Duodenal mucosa (tissue), 2 donors: ENCODE results near the gene SLC13A3.

ENCODE experiments used
- H3K27ac ChIP-seq: one replicate; pipeline ENCODE4 v1.7.0; 2013; ENCODE audit warnings: low read depth, low read length
- H3K27me3 ChIP-seq, 2 donors: one replicate each; pipeline ENCODE4 v1.7.0; 2013; ENCODE audit warnings: low read length in 2 of 2, control low read depth in 1 of 2; ENCODE audit not compliant: insufficient read depth in 2 of 2, control insufficient read depth in 1 of 2
- H3K36me3 ChIP-seq, 2 donors: one replicate each; pipeline ENCODE4 v1.7.0; 2013; ENCODE audit warnings: low read length in 2 of 2, control low read depth in 1 of 2; ENCODE audit not compliant: insufficient read depth in 2 of 2, control insufficient read depth in 1 of 2
- H3K4me1 ChIP-seq, 2 donors: one replicate each; pipeline ENCODE4 v1.7.0; 2013; ENCODE audit warnings: low read length in 2 of 2, control low read depth in 1 of 2; ENCODE audit not compliant: insufficient read depth in 2 of 2, control insufficient read depth in 1 of 2
- H3K4me3 ChIP-seq, 2 donors: one replicate each; pipeline ENCODE4 v1.7.0; 2013; ENCODE audit warnings: low read length in 2 of 2, low read depth in 1 of 2
- H3K9ac ChIP-seq, 2 donors: one replicate each; pipeline ENCODE4 v1.7.0; 2013; ENCODE audit warnings: low read length in 2 of 2, low read depth in 1 of 2
- H3K9me3 ChIP-seq, 2 donors: one replicate each; pipeline ENCODE4 v1.7.0; 2013; ENCODE audit warnings: low read length in 2 of 2, control low read depth in 1 of 2; ENCODE audit not compliant: control insufficient read depth in 1 of 2

SLC13A3 gene

DNA sequence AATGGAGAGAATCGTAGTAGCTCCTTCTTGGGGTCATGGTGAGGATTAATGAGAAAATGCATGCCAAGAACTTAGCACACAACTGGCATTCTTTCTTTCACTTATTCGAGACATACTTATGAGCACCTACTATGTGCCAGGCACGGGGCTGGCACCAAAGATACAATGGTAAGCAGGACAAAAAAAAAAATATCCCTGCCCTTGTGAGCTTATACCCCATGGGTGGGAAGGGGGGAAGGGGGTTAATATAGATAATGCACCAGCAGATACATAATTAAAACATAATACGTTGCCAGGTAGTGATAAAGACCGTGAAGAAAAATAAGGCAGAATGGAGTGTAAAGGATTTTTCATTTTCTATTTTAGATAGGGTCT lies 8.3 kb downstream of the SLC13A3 start:
- Histone ChIP-seq H3K27me3 (peaks cover 0 to 3% of the 10 kb centered on the region in 2 donors), H3K4me1 (no peaks in the 10 kb centered on the region), H3K9ac (no peak overlapping the region), H3K9me3 (no peaks in the 10 kb centered on the region), H3K27ac (no peak overlapping the region), H3K4me3 (no peak overlapping the region), H3K36me3 (no peaks in the 10 kb centered on the region)

DNA sequence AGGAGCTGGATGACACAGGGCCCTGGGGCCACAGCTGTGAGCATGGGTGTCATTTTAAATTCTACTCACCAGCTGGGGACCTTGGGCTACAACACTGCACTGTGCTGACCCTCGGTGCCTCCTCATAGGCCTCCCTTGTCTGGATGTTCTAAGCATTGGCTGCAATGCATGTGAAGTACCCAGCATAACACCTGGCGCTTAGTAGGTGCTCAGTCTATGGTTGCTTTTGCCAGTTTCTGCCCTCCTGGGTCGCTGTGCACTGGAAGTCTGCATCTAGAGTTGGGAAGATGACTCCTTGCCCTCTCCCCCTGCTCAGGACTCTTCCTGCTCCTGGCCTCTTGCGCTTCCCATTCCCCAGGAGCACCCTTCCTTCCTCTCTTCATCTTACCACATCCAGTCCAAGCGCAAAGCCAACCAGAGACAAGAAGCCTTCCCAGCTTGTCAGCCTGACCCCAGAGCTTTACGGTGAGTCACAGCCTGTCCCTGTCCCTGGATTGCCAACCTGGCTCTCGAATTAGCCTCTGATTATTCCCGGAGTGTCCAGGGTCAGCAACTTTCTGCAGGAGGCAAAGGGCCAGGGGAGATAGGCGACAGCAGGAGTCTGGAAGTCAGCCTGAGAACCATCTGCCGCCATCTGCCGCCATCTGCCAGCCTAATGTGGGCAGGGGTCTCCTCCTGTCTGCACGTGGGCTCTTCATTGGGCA lies 8.8 kb downstream of the SLC13A3 start:
- Histone ChIP-seq H3K27ac (no peak overlapping the region), H3K9me3 (no peaks in the 10 kb centered on the region)

DNA sequence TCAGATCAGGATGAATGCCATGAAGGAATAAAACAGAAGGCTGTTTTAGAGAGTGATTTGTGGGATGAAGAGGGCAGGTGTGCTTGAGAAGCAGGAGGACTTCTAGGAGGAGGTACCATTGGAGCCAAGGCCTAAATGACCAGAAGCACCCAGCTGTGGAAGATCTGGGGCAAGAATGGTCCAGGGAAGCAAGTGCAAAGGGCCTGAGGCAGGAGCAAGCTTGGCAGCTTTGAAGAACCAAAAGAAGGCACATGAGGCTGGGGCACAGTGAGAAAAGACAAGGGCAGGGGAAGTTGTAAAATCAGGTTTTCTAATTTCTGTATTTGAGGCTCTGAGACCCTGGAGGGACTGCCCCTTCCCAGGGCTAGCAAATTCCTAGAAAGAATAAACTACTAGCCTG lies 9.8 kb downstream of the SLC13A3 start:
- no peak overlapping the region for H3K9ac ChIP-seq
- H3K27me3 ChIP-seq = peaks cover 0 to 5% of the 10 kb centered on the region in 2 donors
- no peaks in the 10 kb centered on the region for H3K36me3 ChIP-seq
- H3K4me1 ChIP-seq = no peaks in the 10 kb centered on the region
- no peak overlapping the region for H3K27ac ChIP-seq
- H3K4me3 ChIP-seq = no peak overlapping the region
- no peaks in the 10 kb centered on the region for H3K9me3 ChIP-seq

More for the DNA sequence above, 8.8 kb downstream of the SLC13A3 start:
- H3K27me3 ChIP-seq = peaks cover 0 to 3% of the 10 kb centered on the region in 2 donors
- no peaks in the 10 kb centered on the region for H3K4me1 ChIP-seq
- H3K36me3 ChIP-seq = no peaks in the 10 kb centered on the region
- no peak overlapping the region for H3K9ac ChIP-seq
- no peak overlapping the region for H3K4me3 ChIP-seq

DNA sequence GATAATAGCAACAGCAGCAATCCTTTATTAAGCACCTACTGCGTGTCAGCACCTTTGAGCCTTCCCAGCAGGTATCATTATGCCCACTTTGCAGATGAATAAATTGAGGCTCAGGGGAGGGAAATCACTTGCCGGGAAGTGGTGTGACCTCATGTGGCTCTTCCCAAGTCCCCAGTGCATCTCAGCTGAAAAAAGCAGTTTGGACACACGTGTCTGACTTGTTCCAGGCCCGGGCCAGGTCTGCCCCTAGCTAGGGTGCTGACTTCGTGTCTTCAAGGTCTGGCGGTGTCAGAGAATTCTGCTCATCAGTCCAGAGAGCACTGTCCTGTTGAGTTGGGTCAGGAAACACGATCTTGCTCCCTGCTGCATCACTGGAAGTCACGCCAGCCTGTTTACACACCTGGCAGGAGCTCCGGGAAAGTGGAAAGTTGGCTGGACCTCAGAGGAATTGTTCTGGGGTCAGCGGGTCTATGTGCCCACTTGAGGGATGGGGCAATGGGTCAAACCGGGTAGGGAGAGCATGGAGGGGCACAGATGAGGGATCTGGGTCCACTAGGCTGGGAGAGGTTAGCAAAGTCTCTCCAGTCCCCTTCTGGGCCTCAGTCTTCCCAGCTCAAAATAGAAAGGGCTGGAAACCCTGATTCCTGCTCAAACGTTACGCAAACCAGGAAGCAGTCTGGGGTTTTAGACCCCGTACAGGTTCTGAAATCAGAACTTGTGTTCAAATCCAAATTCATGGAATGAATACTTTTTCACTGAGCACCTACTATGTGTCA lies 10.5 kb downstream of the SLC13A3 start:
- H3K27ac ChIP-seq = no peak overlapping the region
- H3K9me3 ChIP-seq = no peaks in the 10 kb centered on the region
- H3K27me3 ChIP-seq = peaks cover 0 to 7% of the 10 kb centered on the region in 2 donors
- no peak overlapping the region for H3K4me3 ChIP-seq
- no peak overlapping the region for H3K9ac ChIP-seq
- H3K36me3 ChIP-seq = no peaks in the 10 kb centered on the region
- H3K4me1 ChIP-seq = no peaks in the 10 kb centered on the region

DNA sequence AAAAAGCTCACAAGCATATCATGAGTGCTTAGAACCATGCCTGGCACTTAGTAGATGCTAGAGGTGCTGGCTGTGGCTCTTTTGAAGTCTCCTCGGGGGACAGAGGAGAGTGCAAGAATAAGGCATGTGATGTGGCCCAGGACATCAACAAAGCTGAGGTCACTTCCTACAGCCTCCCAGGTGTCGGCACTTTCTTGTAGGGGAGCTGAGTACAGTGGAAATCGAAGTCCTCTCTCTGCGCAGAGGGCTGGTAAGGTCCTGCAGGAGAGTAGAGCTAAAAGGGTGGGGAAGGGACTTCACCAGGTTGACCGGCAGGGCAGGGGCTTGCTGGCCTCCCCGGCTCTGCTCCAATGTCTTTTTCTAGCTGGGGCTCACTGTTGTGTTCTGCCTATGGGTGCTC lies 11.2 kb downstream of the SLC13A3 start:
- H3K4me1 ChIP-seq = no peaks in the 10 kb centered on the region
- no peak overlapping the region for H3K9ac ChIP-seq
- H3K4me3 ChIP-seq = no peak overlapping the region
- H3K9me3 ChIP-seq = no peaks in the 10 kb centered on the region
- peaks cover 0 to 7% of the 10 kb centered on the region in 2 donors for H3K27me3 ChIP-seq
- H3K27ac ChIP-seq = no peak overlapping the region
- H3K36me3 ChIP-seq = no peaks in the 10 kb centered on the region

DNA sequence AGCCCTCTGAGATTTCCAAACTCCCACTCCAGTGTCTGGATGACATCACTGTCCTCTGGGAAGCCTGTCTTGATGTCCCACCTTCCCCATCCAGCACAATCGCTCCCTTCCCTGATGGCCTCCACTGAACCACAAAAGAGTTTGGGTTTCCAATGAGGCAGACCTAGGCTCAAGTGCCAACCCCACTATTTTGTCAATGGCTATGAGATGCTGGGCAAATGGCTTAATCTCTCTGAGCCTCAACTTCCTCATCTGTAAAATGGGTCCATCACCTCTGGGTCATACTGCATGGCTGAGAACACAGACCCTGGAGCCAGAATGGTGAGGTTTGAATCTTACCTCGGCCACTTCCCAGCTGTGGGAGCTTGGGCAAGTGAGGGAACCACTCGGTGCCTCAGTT lies 11.7 kb downstream of the SLC13A3 start:
- Histone ChIP-seq H3K9ac (no peak overlapping the region), H3K4me3 (no peak overlapping the region), H3K4me1 (no peaks in the 10 kb centered on the region), H3K27me3 (peaks cover 0 to 7% of the 10 kb centered on the region in 2 donors), H3K9me3 (no peaks in the 10 kb centered on the region), H3K27ac (no peak overlapping the region), H3K36me3 (no peaks in the 10 kb centered on the region)

DNA sequence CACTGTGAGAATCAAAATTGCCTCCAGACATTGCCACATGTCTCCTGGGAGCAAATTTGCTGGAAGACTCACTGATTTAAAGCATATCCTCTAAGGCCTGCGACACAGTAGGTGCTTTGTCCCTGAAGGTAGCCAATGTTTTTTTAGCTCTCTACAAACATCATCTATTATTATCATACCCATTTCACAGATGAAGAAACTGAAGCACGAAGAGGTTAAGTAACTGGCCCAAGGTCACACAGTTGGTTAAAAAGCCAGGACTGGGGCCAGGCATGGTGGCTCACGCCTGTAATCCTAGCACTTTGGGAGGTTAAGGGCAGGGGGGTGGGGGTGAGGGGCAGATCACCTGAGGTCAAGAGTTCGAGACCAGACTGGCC lies 12.4 kb downstream of the SLC13A3 start:
- Histone ChIP-seq H3K27ac (no peak overlapping the region), H3K9me3 (no peaks in the 10 kb centered on the region), H3K27me3 (peaks cover 0 to 7% of the 10 kb centered on the region in 2 donors), H3K36me3 (no peaks in the 10 kb centered on the region), H3K4me1 (no peaks in the 10 kb centered on the region), H3K4me3 (no peak overlapping the region), H3K9ac (no peak overlapping the region)

DNA sequence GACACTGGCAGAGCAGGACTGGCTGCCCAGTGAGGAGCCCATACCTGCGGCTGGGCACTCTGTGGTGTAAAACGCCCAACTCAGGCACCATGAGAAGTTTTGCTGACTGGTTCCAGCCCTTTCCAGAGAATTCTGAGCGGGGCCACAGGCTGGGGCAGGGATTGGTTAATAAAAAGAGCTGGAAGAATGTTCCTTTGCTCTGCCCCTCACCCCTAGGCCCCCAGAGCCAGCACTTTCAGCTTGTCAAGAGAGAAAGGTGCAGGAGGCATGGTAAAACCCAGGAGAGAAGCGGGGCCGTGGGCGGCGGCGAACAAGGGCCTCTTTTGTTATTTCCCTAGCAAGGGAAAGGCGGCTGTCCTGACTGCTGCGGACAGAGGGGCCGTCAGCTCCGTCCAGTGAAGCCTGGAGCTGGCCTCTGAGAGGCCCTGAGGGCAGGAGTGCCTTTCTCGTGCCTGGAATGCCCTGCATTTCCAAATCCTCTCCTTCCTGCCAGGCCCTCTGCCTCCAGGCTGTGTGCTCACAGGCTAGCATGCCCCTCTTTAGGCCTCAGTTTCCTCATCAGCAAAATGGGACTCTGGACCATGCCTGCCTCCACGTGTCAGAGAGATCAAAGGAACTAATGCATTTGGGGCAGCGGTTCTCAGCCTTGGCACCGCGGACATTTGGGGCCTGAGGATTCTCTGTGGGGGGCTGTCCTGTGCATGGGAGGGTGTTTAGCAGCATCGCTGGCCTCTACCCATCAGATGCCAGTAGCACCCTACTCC lies 12.9 kb downstream of the SLC13A3 start:
- H3K4me1 ChIP-seq = no peaks in the 10 kb centered on the region
- H3K36me3 ChIP-seq = no peaks in the 10 kb centered on the region
- H3K27me3 ChIP-seq = peaks cover 0 to 7% of the 10 kb centered on the region in 2 donors
- no peak overlapping the region for H3K4me3 ChIP-seq
- no peaks in the 10 kb centered on the region for H3K9me3 ChIP-seq
- no peak overlapping the region for H3K9ac ChIP-seq
- H3K27ac ChIP-seq = no peak overlapping the region

DNA sequence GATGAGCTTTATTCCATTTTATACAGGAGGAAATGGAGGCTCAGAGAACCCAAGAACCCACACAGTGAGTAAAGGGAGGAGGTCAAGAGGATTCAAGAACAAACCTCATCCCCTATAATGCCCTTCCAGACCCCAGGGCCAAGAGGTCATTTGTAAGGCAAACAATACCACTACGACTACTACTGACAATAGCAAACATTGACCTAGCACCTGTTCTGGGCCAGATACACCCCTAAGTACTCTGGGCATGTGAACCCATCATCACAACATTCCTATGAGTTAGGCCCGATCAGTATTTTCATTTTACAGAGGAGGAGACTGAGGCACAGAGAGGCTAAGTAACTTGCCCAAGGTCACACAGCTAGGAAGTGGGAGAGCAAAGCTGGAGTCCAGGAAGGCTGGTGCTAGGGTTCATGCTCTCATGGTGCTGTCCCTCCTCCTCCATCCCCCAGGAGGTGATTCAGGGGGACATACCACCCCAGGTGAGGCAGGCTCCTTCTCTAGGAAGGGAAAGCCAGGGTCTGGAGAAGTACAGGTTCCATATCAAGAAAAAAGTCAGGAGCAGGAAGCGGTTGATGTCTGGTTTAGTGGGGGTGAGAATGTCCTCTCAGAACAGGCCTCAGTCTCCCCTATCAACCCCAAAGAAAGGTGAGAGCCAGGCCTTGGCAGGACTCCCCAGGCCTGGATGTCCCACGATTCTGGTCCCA lies 13.7 kb downstream of the SLC13A3 start:
- no peaks in the 10 kb centered on the region for H3K9me3 ChIP-seq
- no peak overlapping the region for H3K4me3 ChIP-seq
- no peaks in the 10 kb centered on the region for H3K36me3 ChIP-seq
- no peaks in the 10 kb centered on the region for H3K4me1 ChIP-seq
- H3K27me3 ChIP-seq = peaks cover 0 to 7% of the 10 kb centered on the region in 2 donors
- no peak overlapping the region for H3K9ac ChIP-seq
- H3K27ac ChIP-seq = no peak overlapping the region
